NCI-H1417 (cell line): ENCODE data around the gene SLC6A3.

Source experiments
- DNase-seq, 3 experiments: peaks; one replicate each; lab custom pipeline; 2025; lab: John Stamatoyannopoulos, UW

SLC6A3 gene

GRCh38 chr5:1445313-1445688 is at the start of gene SLC6A3:
Gene SLC6A3 (minus strand): TSS chr5:1445440. CDS start chr5:1443197, 2,243 bp downstream.
- no peak for DNase-seq

DNA sequence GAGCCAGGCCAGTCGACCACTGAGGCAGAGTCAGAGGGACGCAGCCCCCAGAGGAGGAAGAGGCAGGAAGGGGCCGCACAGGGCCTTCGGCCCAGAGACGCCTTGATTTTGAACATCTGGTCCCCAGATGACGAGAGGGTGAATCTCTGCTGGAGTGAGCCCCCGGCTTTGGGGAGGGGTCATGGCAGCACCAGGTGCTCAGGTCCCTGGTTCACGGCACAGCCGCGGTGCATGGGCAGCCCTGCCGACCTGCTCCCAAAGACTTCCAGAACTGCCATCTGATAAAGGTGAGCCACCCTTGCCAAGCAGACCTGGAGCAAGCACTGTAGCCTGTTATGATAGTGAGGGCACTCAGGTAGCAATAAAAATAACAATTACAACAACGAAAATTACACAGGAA is 48.7 kb upstream of the SLC6A3 start:
- DNase-seq, result no peak

GRCh38 chr5:1493413-1493812 is 48.2 kb upstream of the SLC6A3 start:
- no peak for DNase-seq

DNA sequence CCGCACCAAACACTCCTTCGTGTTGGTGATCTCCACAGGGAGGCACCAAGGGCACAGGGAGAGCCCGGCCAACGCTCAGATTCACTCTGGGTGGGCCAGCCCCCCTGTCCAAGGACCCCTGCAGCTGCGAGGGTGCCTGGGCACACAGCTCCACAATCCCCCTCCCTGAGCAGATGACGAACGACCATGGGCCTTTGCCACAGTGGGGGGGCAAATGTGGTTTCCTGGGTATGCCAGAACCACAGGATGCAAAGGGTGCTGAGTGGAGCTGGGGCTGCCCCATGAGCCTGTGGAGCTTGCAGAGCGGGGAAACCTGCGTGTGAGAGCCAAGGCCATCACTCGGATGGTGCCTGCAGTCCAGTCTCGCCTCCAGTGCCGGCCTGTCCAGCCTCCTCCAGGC is 47.5 kb upstream of the SLC6A3 start:
- no peak for DNase-seq

GRCh38 chr5:1490376-1490775 is 45.1 kb upstream of the SLC6A3 start:
- DNase-seq, result no peak

GRCh38 chr5:1489754-1490153 is 44.5 kb upstream of the SLC6A3 start:
- no peak for DNase-seq

DNA sequence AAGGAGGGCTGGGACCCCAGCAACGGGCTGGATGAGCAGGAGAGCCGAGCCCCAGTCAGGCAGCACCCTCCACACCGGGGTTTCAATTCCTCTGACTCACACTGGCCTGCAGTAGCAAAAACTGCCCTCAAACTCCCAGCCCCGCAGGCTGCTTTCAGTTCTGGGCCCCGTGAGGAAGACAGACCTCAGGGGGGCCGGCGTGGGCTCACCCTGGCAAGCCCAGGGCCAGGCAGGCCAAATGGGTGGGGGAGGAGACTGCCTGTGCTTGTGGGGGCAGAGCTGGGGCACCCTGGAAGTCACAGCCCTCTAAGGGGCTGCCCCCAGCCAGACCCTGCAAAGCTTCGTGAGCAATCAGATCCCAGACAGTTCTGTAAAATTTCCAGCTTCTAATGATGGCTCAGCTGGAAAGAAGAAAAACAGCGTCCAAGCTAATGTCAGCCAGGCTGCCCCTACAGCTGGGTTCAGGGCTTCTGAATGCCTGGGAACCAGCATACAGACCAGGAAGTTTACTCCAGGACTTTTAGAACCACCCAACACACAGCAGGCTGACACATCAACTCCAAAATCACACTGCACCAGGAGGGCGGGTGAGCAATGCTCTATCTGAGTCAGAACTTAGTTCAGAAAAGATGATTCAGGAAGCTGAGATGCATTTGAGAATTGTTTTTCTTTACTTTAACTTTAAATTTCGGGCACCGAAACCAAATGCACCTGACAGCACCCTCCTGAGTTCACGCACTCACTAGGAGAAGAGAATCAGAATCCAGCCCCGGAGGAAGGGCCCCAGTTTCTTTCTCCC is 43.8 kb upstream of the SLC6A3 start:
- no peak for DNase-seq

DNA sequence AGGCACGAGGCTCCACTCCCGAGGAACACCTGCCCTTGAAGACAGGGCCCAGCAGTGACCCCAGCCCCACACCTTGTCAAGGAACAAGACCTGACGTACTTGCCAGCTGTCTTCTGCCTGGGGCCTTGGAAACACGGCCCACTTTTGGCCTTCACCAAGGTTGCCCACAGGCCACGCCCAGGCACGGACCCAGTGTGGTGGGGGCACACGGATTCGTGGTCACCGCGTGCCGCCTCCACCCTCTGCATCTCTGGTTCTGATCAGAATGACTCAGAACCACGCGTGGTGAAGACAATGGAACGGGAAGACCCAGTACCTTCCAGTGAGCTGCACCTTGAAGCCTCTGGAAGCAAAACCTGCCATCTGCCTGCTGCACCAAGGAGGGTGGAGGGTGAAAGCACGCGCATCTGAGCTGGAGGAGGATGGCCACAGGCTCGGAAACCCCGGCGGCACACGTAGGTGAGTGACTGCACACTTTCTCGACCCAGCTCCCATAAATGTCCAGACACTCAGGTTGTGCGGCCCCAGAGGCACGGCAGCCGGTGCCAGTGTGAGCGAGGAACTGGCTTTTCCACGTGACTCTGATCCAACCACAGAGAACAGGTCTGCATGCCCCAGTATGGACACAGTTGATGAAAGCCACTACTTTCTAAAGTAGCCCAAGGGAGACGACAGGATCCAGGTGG is 42.0 kb upstream of the SLC6A3 start:
- DNase-seq, result no peak

DNA sequence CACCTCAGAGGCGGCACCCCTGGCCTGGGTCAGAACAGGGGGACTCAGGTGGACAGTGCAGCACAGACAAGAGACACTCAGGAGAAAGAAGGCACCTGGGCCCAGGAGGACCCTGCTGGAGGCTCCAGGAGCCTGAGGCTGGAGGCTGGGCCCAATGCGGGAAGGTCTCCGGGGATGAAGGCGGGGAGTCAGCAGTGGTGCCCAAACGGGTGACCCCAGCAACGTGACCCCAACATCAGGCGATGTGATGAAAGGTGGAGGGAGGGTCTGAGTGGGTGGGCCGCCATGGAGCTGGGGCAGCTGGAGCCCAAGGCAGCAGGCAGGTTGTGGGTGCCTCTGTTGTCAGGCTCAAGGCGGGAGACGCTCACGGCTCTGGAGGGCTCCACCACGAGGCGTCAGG is 41.0 kb upstream of the SLC6A3 start:
- no peak for DNase-seq

DNA sequence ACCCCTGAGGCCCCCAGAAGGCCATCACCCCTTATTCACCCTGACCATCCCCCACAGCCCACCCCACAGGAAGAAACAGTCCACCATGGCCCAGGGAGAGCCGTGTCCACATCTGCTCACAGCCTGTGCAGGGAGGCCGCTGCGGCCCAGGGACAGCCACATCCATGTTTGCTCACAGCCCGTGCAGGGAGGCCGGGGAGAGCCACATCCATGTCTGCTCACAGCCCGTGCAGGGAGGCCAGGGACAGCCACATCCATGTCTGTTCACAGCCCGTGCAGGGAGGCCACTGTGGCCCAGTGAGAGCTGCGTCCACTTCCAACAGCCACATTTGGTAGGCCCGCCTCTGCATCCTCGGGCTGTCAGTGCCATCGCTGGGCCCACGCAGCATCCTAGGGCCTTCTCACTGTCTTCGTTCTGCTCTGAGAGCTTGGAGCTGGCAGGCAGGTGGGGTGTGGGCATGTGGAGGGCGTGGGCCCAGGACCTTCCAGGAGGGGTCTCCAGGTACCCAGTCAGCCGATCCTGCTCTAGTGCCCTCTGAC is 40.4 kb upstream of the SLC6A3 start:
- DNase-seq, result no peak

DNA sequence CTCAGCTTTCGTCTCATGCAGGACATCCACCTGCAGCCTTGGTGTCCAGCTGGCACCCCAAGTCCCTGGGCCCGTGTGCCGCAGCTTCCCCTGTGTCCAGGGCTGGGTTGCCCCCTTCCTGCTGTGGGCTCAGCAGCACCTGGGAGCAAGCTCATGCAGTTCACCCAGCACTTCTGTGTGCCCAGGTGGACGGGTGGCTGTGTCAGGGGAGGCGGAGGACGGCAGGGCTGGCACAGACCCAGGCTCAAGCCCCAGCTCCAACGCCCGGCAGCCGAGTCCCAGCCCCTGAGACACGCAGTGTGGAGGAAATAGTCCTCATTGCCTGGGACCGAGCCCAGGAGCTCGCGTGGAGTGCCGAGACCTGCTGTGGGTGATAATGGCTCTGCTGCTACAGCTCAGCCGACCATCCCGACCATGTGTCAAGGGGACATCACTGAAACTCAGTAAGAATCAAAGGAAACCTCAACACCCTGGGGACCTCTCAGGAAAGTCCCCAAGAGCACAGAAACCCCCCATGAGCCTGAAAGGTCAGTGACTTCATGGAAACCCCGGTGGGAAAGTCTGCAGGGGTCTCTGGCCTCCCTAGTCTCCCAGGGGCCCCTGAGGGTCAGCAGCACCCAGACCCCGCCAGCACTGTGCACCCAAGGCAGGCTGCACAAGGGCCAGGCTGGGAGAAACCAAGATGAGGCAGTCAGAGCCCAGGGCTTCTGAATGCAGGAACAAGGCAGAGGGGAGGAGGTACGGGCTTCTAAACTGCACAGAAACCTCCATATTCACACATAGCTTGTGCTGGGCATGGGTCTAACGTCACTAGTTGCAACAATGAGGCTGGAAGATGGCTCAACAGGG is 39.7 kb upstream of the SLC6A3 start:
- DNase-seq, result no peak

DNA sequence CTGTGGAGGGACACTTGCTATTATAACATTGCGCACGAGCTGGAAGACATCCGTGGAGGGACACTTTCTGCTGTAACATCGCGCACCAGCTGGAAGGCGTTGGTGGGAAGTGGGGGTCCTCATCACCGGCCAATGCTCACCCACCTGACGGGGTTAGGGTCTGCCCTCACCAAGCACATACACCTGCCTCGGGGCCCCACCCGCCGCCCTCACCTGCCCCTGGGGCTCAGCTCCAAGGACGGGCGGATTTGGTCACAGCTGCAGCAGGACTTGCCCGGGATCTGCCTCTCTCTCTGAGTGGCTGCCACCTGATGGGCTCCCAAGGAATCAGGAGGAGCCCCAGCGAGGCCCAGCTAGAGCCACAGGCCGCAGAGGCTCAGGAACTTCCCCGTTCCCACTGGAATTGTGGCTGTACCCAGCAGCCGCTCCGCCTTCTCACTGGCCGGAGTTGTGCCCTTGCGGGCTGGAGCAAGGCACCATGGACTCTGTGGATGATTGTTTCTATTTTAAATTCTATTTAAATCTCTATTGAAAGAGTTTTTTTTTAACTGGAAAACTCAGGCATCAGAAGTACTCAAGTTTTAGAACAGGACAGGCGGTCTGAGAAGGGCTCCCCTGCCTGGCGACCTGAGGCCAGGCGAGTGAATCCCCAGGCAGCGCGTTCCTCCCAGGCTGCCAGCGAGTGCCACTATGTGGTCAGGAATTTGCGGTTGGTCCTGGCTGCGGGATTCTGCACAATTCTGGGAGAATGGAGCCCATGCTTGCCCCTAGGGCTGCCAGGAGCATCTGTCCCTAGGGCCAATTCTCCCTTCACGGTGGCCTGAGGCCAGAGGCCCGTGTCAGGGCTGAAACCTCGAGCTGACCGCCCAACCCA is 38.9 kb upstream of the SLC6A3 start:
- no peak for DNase-seq

GRCh38 chr5:1483064-1483463 is 37.8 kb upstream of the SLC6A3 start:
- no peak for DNase-seq

- no peak for DNase-seq
Observed at GRCh38 chr5:1481959-1482331, 36.7 kb upstream of the SLC6A3 start.

GRCh38 chr5:1481266-1481958 is 36.2 kb upstream of the SLC6A3 start:
- no peak for DNase-seq

- DNase-seq, result no peak
Observed at GRCh38 chr5:1480806-1481205, 35.6 kb upstream of the SLC6A3 start.

DNA sequence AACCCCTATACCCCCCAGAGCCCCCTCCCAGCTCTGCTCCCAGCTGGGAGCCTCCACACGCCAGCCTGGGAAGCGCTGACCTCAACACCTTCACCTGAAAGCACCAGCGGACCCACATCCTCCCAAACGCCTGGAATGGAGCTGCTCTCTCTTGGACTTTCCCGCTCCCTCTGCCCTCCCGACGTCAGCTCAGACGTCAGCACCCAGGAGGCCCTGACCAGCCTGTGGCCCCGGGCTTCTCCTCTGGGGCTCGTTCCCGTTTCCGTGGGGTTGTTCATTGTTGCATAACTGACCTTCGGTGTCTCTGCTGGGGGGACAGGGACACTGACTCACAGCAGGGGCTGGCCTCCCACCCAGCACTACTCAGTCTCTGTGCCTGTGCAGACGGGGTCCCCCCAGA is 35.0 kb upstream of the SLC6A3 start:
- DNase-seq, result no peak

GRCh38 chr5:1479581-1480188 is 34.4 kb upstream of the SLC6A3 start:
- DNase-seq, result peak in 2 of 3 experiments; percentile 12

DNA sequence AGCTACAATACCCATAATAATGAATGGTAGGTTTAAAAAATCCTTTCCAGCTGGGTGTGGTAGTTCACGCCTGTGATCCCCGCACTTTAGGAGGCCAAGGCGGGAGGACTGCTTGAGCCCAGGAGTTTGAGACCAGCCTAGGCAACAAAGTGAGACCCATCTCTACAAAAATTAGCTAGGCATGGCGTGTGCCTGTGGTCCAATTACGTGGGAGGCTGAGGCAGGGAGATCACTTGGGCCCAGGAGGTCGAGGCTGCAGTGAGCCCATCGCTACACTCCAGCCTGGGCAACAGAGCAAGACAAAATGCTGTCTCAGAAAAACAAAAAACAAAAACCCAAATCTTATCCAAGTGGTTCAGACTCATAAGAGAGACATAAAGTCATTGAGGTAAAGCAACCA is 33.8 kb upstream of the SLC6A3 start:
- DNase-seq, result no peak

DNA sequence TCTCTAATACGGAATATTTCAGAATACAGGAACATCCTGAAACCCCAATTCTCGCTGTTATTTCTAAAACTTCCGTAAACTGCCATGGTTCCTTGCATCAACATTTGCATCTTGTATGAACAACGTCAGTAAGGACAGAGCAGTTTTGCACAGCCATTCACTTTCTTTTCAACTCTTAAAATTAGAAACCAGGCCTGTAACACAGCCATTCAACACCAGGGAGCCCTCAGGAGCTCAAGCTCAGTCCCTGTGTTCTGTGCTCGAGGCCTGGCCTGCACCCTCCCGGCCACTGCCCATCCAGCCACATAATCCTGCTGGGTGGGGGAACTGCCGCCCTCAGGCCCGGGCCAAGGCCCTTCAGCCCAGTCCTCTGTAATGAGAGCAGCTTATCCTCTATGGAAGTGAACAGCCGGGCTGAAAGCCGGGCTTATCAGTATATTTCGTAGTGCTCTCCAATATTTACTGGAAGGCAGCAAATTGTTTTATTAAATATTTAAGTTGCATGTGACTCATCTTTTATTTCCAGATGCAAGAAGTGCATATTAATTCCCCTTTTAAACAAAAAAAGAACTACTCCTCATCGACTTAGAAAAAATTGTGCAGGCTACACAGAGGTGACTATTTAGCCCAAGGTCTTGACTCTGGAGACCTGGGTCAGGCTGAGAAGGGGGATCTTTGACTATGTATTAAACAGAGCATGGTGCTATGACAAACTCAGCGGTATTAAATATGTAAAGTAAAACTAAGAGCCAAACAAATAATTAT is 33.2 kb upstream of the SLC6A3 start:
- no peak for DNase-seq
